Adipocyte (in vitro differentiated cells): Measurements from ENCODE around the gene TIPARP.

Source experiments
- DNase-seq: peaks from one replicate; pipeline ENCODE4 v3.0.0-alpha.2; 2015; ENCODE audit warnings: low read depth
- H3K27me3 ChIP-seq: replicated peaks from 2 replicates; pipeline ENCODE4 v1.7.0; 2013; ENCODE audit warnings: mild to moderate bottlenecking, low read length, moderate library complexity; ENCODE audit not compliant: control insufficient read depth, insufficient read depth
- H3K36me3 ChIP-seq: 2 replicates; pipeline ENCODE4 v1.7.0; 2013; ENCODE audit warnings: low read length, mild to moderate bottlenecking, moderate library complexity; ENCODE audit not compliant: control insufficient read depth, insufficient read depth, severe bottlenecking
- H3K4me1 ChIP-seq: 2 replicates; pipeline ENCODE4 v1.7.0; 2013; ENCODE audit warnings: mild to moderate bottlenecking, low read length, moderate library complexity; ENCODE audit not compliant: control insufficient read depth, insufficient read depth
- H3K4me3 ChIP-seq: 2 replicates; pipeline ENCODE4 v1.7.0; 2013; ENCODE audit warnings: mild to moderate bottlenecking, low read length, moderate library complexity
- H3K9ac ChIP-seq: 2 replicates; pipeline ENCODE4 v1.7.0; 2013; ENCODE audit warnings: mild to moderate bottlenecking, low read length, moderate library complexity
- H3K9me3 ChIP-seq: 2 replicates; pipeline ENCODE4 v1.7.0; 2013; ENCODE audit warnings: mild to moderate bottlenecking, low read length, moderate library complexity; ENCODE audit not compliant: control insufficient read depth

Gene TIPARP

GRCh38 chr3:156680243-156680914, 6.0 kb downstream of the TIPARP start:
- Histone ChIP-seq H3K9me3 (no peaks in the 10 kb centered on the region), H3K36me3 (peaks cover 53% of the 10 kb centered on the region), H3K4me1 (peaks cover 82% of the 10 kb centered on the region), H3K27me3 (no peaks in the 10 kb centered on the region), H3K4me3 (peak overlapping the region; percentile 61), H3K9ac (no peak overlapping the region)
- no peak for DNase-seq

GRCh38 chr3:156681002-156681401, 6.6 kb downstream of the TIPARP start:
- DNase-seq = peak; percentile 54
- Histone ChIP-seq H3K36me3 (peaks cover 53% of the 10 kb centered on the region), H3K4me1 (peaks cover 88% of the 10 kb centered on the region)

GRCh38 chr3:156682501-156682900, 8.1 kb downstream of the TIPARP start:
- H3K4me1 ChIP-seq = peaks cover 89% of the 10 kb centered on the region
- no peak for DNase-seq
- no peak overlapping the region for H3K9ac ChIP-seq
- H3K36me3 ChIP-seq = peaks cover 53% of the 10 kb centered on the region
- H3K4me3 ChIP-seq = peak overlapping the region; percentile 43
- no peaks in the 10 kb centered on the region for H3K27me3 ChIP-seq
- no peaks in the 10 kb centered on the region for H3K9me3 ChIP-seq

More at GRCh38 chr3:156681002-156681401, 6.6 kb downstream of the TIPARP start:
- H3K27me3 ChIP-seq = no peaks in the 10 kb centered on the region
- no peaks in the 10 kb centered on the region for H3K9me3 ChIP-seq
- peak overlapping the region; percentile 16 for H3K4me3 ChIP-seq
- no peak overlapping the region for H3K9ac ChIP-seq

GRCh38 chr3:156682963-156683362, 8.6 kb downstream of the TIPARP start:
- peak overlapping the region; percentile 43 for H3K4me3 ChIP-seq
- no peak for DNase-seq
- H3K9me3 ChIP-seq = no peaks in the 10 kb centered on the region
- no peaks in the 10 kb centered on the region for H3K27me3 ChIP-seq
- H3K36me3 ChIP-seq = peaks cover 50% of the 10 kb centered on the region
- H3K4me1 ChIP-seq = peaks cover 89% of the 10 kb centered on the region
- H3K9ac ChIP-seq = no peak overlapping the region

- Histone ChIP-seq H3K4me1 (peaks cover 78% of the 10 kb centered on the region), H3K9me3 (no peaks in the 10 kb centered on the region), H3K36me3 (peaks cover 45% of the 10 kb centered on the region), H3K27me3 (no peaks in the 10 kb centered on the region), H3K9ac (peak overlapping the region; percentile 44), H3K4me3 (peak overlapping the region; percentile 46)
- peak; percentile 63 for DNase-seq
Observed at GRCh38 chr3:156685198-156685597, 10.8 kb downstream of the TIPARP start.

- Histone ChIP-seq H3K9me3 (no peaks in the 10 kb centered on the region), H3K4me3 (peak overlapping the region; percentile 46)
- DNase-seq = no peak
Observed at GRCh38 chr3:156685752-156686151, 11.4 kb downstream of the TIPARP start.

GRCh38 chr3:156687023-156687422, 12.6 kb downstream of the TIPARP start:
- H3K36me3 ChIP-seq = peaks cover 27% of the 10 kb centered on the region
- H3K9me3 ChIP-seq = no peaks in the 10 kb centered on the region
- H3K4me1 ChIP-seq = peaks cover 78% of the 10 kb centered on the region
- no peak overlapping the region for H3K9ac ChIP-seq
- H3K27me3 ChIP-seq = no peaks in the 10 kb centered on the region
- no peak overlapping the region for H3K4me3 ChIP-seq
- no peak for DNase-seq

More at GRCh38 chr3:156685752-156686151, 11.4 kb downstream of the TIPARP start:
- Histone ChIP-seq H3K4me1 (peaks cover 78% of the 10 kb centered on the region), H3K9ac (peak overlapping the region; percentile 32), H3K27me3 (no peaks in the 10 kb centered on the region), H3K36me3 (peaks cover 39% of the 10 kb centered on the region)

GRCh38 chr3:156688632-156689452, 14.5 kb downstream of the TIPARP start:
- Histone ChIP-seq H3K9me3 (no peaks in the 10 kb centered on the region), H3K4me1 (peaks cover 78% of the 10 kb centered on the region), H3K27me3 (no peaks in the 10 kb centered on the region), H3K4me3 (no peak overlapping the region), H3K36me3 (peaks cover 17% of the 10 kb centered on the region), H3K9ac (no peak overlapping the region)
- DNase-seq = no peak

- DNase-seq = no peak
- peaks cover 85% of the 10 kb centered on the region for H3K4me1 ChIP-seq
Observed at GRCh38 chr3:156689608-156690007, 15.2 kb downstream of the TIPARP start.

GRCh38 chr3:156691920-156692319, 17.5 kb downstream of the TIPARP start:
- peak overlapping the region; percentile 67 for H3K4me3 ChIP-seq

More at GRCh38 chr3:156689608-156690007, 15.2 kb downstream of the TIPARP start:
- H3K27me3 ChIP-seq = no peaks in the 10 kb centered on the region
- H3K9ac ChIP-seq = no peak overlapping the region
- no peak overlapping the region for H3K4me3 ChIP-seq
- no peaks in the 10 kb centered on the region for H3K9me3 ChIP-seq
- H3K36me3 ChIP-seq = peaks cover 25% of the 10 kb centered on the region

GRCh38 chr3:156693166-156693565, 18.8 kb downstream of the TIPARP start:
- H3K9me3 ChIP-seq = no peaks in the 10 kb centered on the region
- H3K4me1 ChIP-seq = peaks cover 54% of the 10 kb centered on the region
- peaks cover 60% of the 10 kb centered on the region for H3K36me3 ChIP-seq
- no peak overlapping the region for H3K9ac ChIP-seq
- peak overlapping the region; percentile 67 for H3K4me3 ChIP-seq
- peak; percentile 60 for DNase-seq
- no peaks in the 10 kb centered on the region for H3K27me3 ChIP-seq

More at GRCh38 chr3:156691920-156692319, 17.5 kb downstream of the TIPARP start:
- H3K27me3 ChIP-seq = no peaks in the 10 kb centered on the region
- H3K9me3 ChIP-seq = no peaks in the 10 kb centered on the region
- H3K9ac ChIP-seq = peak overlapping the region; percentile 63
- peaks cover 66% of the 10 kb centered on the region for H3K4me1 ChIP-seq
- peaks cover 47% of the 10 kb centered on the region for H3K36me3 ChIP-seq
- DNase-seq = peak; percentile 86
